ENCODE data around the gene KCNB1.

KCNB1 gene

DNA sequence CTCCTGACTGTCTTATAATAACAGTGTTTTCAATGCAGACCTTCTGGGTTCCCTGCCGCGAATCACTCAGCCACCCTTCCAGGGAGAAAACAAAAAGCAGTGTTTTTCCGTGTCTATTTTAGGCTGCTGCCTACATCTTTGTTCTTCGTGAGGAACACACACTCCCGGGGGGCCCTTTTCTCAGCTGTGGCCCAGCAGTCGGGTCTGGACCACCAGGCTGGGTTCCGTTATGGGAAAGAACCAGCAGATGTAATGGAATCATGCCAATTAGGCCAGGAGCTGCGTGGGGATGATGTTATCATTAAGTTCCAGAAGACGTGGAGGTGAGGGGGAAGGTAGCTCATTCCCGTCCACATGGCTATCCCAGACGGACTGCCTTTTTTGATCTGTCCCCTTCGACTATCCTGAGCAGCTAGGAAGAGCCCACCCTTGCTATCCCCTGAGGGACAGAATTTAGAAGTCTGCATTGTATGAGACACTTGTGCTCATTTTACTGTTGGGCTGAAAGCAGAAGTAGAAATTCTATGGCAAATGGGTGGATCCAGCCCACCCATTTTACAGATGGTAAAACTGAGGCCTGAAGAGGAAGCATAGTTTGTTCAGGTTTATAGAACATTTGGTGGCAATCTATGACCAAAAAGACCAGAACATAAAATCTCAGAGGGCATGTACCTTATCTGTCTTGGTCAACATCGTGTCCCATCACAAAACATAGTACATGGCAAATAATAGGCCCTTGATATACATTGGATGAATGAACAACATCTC is 54.5 kb downstream of the KCNB1 start:
- H3K4me3 ChIP-seq (ENCODE audit: control insufficient read depth, low read depth, low read length) = no peak overlapping the region
- TF ChIP-seq, protein P1, sequence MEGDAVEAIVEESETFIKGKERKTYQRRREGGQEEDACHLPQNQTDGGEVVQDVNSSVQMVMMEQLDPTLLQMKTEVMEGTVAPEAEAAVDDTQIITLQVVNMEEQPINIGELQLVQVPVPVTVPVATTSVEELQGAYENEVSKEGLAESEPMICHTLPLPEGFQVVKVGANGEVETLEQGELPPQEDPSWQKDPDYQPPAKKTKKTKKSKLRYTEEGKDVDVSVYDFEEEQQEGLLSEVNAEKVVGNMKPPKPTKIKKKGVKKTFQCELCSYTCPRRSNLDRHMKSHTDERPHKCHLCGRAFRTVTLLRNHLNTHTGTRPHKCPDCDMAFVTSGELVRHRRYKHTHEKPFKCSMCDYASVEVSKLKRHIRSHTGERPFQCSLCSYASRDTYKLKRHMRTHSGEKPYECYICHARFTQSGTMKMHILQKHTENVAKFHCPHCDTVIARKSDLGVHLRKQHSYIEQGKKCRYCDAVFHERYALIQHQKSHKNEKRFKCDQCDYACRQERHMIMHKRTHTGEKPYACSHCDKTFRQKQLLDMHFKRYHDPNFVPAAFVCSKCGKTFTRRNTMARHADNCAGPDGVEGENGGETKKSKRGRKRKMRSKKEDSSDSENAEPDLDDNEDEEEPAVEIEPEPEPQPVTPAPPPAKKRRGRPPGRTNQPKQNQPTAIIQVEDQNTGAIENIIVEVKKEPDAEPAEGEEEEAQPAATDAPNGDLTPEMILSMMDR (conservative IDR thresholded peaks at IDR 0.05; ENCODE audit: control insufficient read depth, insufficient read depth, low read depth, low read length) = no peak
- no peak for DNase-seq (ENCODE audit: low read depth)

DNA sequence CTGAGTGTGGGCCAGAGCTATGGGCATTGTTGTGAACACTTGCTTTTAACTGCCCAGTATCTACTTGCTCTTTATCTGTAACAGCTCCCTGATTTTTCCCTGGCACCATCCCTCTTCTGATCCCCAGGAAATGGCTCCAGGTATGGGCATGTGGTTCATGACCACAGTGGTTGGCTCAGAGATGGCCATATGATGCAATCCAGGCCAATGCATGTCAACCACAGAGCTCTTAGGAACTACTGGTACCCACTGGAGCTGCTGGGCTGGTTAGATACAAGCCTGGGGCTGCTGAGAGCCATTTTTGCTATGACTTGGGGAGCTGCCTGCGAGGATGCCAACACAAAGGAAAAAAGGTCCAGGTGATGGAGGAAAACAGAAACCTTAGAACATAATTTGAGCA is 55.6 kb downstream of the KCNB1 start:
- DNase-seq (ENCODE audit: low read depth) = no peak
- TF ChIP-seq, protein P1 (conservative IDR thresholded peaks at IDR 0.05; ENCODE audit: control insufficient read depth, insufficient read depth, low read depth, low read length) = no peak
- no peak overlapping the region for H3K4me3 ChIP-seq (ENCODE audit: control insufficient read depth, low read depth, low read length)

DNA sequence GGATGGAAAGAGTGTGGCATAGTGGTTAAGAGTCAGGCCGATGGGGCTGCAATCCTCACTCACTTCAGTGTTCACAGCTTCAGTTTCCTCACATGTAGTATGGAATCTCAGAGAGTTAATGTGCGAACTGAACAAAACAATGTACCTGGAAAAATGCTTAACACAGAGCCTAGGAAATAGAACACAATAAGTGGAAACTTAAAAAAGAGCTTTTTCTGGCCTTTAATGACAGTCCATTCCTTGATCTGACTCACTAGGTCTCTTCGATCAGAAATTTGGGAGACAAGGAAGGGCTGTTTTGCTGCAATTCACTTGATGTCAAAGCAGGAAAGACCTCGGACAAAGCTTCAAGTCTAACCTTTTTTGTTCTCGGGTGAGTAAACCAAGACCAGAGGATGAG is 56.1 kb downstream of the KCNB1 start:
- no peak overlapping the region for H3K4me3 ChIP-seq (ENCODE audit: control insufficient read depth, low read depth, low read length)
- no peak for DNase-seq (ENCODE audit: low read depth)
- TF ChIP-seq, protein P1 (conservative IDR thresholded peaks at IDR 0.05; ENCODE audit: control insufficient read depth, insufficient read depth, low read depth, low read length) = no peak

DNA sequence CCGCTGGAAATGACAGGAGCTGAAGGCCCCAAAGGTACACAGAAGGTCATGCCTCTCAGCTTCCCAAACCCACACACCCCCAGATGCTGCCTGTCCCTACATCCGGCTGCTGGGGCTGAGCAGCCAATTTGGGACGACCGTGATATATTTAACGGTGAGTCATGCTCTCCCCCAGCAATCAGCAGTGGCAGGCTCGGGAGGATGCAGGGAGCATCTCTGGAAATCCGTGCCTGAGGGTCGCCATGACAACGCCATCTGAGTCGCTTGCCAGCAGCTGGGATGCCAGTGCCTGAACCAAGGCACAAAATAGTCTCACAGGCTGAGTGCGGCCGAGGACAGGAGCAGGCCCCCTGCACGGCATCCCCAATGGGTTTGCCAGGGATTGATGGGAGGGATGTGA is 57.9 kb downstream of the KCNB1 start:
- no peak for DNase-seq (ENCODE audit: low read depth)
- TF ChIP-seq, protein P1 (conservative IDR thresholded peaks at IDR 0.05; ENCODE audit: control insufficient read depth, insufficient read depth, low read depth, low read length) = no peak
- no peak overlapping the region for H3K4me3 ChIP-seq (ENCODE audit: control insufficient read depth, low read depth, low read length)

DNA sequence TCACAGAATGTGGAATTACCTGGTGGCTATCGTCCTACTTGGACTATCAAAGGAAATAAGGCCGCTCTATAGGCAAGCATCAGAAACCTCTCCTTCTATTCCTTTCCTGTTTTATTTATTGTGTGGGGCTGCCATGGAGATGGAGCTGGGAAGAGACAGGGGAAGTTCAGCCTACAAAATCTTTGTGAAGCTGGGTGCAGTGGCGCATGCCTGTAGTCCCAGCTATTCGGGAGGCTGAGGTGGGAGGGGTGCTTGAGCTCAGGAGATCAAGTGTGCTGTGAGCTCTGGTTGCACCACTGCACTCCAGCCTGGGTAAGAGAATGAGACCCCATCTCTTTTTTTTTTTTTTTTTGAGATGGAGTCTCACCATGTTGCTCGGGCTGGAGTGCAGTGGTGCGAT is 60.3 kb downstream of the KCNB1 start:
- H3K4me3 ChIP-seq (ENCODE audit: control insufficient read depth, low read depth, low read length) = no peak overlapping the region
- DNase-seq (ENCODE audit: low read depth) = no peak
- TF ChIP-seq, protein P1 (conservative IDR thresholded peaks at IDR 0.05; ENCODE audit: control insufficient read depth, insufficient read depth, low read depth, low read length) = no peak

DNA sequence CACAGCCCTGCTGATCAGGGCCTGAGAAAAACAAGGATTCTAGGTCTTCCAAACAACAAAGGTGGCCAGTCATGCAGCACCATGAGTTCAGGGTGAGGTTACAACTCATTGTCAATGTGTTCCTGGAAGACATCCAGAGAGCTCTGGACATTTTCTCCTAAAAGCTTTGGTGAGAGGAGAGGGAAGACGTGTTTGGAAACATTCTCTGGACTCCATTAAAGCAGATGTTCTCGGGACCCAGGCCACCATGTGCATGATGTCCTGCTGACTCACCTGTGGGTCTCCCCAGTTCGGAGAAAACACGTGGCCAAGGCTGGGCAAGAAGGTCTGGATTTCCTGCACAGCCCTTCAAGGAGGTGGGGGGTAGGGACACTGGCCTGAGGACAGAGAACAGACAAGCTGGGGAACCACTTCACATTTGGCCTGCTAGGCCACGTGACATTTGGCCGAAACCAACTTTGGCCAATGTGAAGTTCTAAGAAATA is 61.6 kb downstream of the KCNB1 start:
- DNase-seq (ENCODE audit: low read depth) = peak; percentile 42
- TF ChIP-seq, protein P1 (conservative IDR thresholded peaks at IDR 0.05; ENCODE audit: control insufficient read depth, insufficient read depth, low read depth, low read length) = no peak
- H3K4me3 ChIP-seq (ENCODE audit: control insufficient read depth, low read depth, low read length) = no peak overlapping the region
